Right lobe of liver (tissue), 4 donors: ENCODE results near the gene CIAO3.

Source experiments
- POLR2A ChIP-seq: fragments of 450-650 bp; IDR thresholded peaks from one replicate; pipeline ENCODE4 v1.6.1; 2017; ENCODE audit warnings: antibody characterized with exemption, mild to moderate bottlenecking
- TF ChIP-seq, protein P1 (sequence below), 4 donors: fragments of 200-600 bp in 3 of 4; fragments of 450-650 bp in 1 of 4; IDR thresholded peaks; one replicate each; pipeline versions ENCODE4 v1.5.1 to v1.8.0; 2016 to 2022; ENCODE audit warnings: antibody characterized with exemption in 4 of 4, mild to moderate bottlenecking in 2 of 4
- donor health status: DM: no; HTN: no; CAD: no.
- donor health status: DM: no; HTN: no; CAD: no.
- donor health status: DM: no; HTN: yes; CAD: no.

DNA sequence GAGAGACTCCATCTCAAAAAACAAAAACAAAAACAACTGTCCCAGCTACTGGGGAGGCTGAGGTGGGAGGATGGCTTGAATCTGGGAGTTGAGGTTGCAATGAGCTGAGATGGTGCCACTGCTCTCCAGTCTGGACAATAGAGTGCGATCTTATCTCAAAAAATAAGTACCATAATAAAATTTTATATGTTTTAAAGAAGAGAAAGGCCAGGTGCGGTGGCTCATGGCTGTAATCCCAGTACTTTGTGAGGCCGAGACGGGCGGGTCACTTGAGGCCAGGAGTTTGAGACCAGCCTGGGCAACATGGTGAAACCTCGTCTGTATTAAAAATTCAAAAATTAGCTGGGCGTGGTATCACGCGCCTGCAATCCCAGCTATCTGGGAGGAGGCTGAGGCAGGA, 36.0 kb upstream of the CIAO3 start:
- TF ChIP-seq, protein P1, sequence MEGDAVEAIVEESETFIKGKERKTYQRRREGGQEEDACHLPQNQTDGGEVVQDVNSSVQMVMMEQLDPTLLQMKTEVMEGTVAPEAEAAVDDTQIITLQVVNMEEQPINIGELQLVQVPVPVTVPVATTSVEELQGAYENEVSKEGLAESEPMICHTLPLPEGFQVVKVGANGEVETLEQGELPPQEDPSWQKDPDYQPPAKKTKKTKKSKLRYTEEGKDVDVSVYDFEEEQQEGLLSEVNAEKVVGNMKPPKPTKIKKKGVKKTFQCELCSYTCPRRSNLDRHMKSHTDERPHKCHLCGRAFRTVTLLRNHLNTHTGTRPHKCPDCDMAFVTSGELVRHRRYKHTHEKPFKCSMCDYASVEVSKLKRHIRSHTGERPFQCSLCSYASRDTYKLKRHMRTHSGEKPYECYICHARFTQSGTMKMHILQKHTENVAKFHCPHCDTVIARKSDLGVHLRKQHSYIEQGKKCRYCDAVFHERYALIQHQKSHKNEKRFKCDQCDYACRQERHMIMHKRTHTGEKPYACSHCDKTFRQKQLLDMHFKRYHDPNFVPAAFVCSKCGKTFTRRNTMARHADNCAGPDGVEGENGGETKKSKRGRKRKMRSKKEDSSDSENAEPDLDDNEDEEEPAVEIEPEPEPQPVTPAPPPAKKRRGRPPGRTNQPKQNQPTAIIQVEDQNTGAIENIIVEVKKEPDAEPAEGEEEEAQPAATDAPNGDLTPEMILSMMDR (IDR thresholded peaks at IDR 0.05), result no peak
- TF ChIP-seq POLR2A, result no peak
